Keratinocyte (primary cell): ENCODE measurements around the gene BEGAIN. TPM values are rescaled to one million over a fixed set of nuclear protein-coding genes. Genes with fewer than 3 reads are reported as not detected.

Experiments used
- DNase-seq: peaks from one replicate; pipeline ENCODE4 v3.0.0-alpha.2; 2011; ENCODE audit warnings: low read depth, missing footprints, low spot score
- FAIRE-seq: peaks from 2 replicates; lab custom pipeline; 2011; peaks lifted over from hg19 to GRCh38; lab: Jason Lieb, UNC
- H2AFZ ChIP-seq: 2 replicates; pipeline ENCODE4 v1.6.0; 2012; ENCODE audit warnings: low read length, control low read depth, inconsistent platforms; ENCODE audit not compliant: control insufficient read depth
- H3K27ac ChIP-seq: 2 replicates; pipeline ENCODE4 v1.5.1; 2011; ENCODE audit warnings: low read length; ENCODE audit not compliant: control insufficient read depth, insufficient read depth
- H3K27me3 ChIP-seq: 3 replicates; pipeline ENCODE4 v1.6.0; 2011; ENCODE audit warnings: low read length; ENCODE audit not compliant: control insufficient read depth, insufficient read depth; ENCODE audit errors: extremely low read depth
- H3K36me3 ChIP-seq, 2 experiments: 2 replicates in 1 of 2; 3 replicates in 1 of 2; pipeline ENCODE4 v1.5.1; 2011; ENCODE audit warnings: low read length in 2 of 2, mild to moderate bottlenecking in 1 of 2; ENCODE audit not compliant: control insufficient read depth in 2 of 2, insufficient read depth in 2 of 2; ENCODE audit errors: extremely low read depth in 1 of 2
- H3K4me1 ChIP-seq: 3 replicates; pipeline ENCODE4 v1.5.1; 2011; ENCODE audit warnings: low read length; ENCODE audit not compliant: control insufficient read depth, insufficient read depth; ENCODE audit errors: extremely low read depth
- H3K4me2 ChIP-seq: 3 replicates; pipeline ENCODE4 v1.6.0; 2011; ENCODE audit warnings: low read depth, low read length; ENCODE audit not compliant: control insufficient read depth, insufficient read depth; ENCODE audit errors: extremely low read depth
- H3K4me3 ChIP-seq, 3 experiments: fragments of 200-600 bp in 1 of 3; sonication (generic) in 1 of 3; 2 replicates in 2 of 3; 3 replicates in 1 of 3; pipeline ENCODE4 v1.5.1; 2011 to 2016; ENCODE audit warnings: low read length in 3 of 3, mild to moderate bottlenecking in 3 of 3, control low read depth in 2 of 3, inconsistent platforms in 1 of 3, low read depth in 1 of 3, mixed read lengths in 1 of 3, mixed run types in 1 of 3, moderate library complexity in 1 of 3; ENCODE audit not compliant: control insufficient read depth in 2 of 3, insufficient read depth in 2 of 3; ENCODE audit errors: extremely low read depth in 1 of 3
- H3K79me2 ChIP-seq: 2 replicates; pipeline ENCODE4 v1.6.0; 2012; ENCODE audit warnings: low read length; ENCODE audit not compliant: control insufficient read depth, insufficient read depth
- H3K9ac ChIP-seq: 3 replicates; pipeline ENCODE4 v1.6.0; 2011; ENCODE audit warnings: low read length; ENCODE audit not compliant: control insufficient read depth, insufficient read depth; ENCODE audit errors: extremely low read depth
- H3K9me1 ChIP-seq: 3 replicates; pipeline ENCODE4 v1.6.0; 2011; ENCODE audit warnings: low read length; ENCODE audit not compliant: control insufficient read depth, insufficient read depth; ENCODE audit errors: extremely low read depth
- H3K9me3 ChIP-seq: 2 replicates; pipeline ENCODE4 v1.5.1; 2012; ENCODE audit warnings: low read depth, low read length; ENCODE audit not compliant: control insufficient read depth
- H4K20me1 ChIP-seq: 3 replicates; pipeline ENCODE4 v1.6.0; 2011; ENCODE audit warnings: low read length; ENCODE audit not compliant: control insufficient read depth, insufficient read depth; ENCODE audit errors: extremely low read depth
- EZH2 ChIP-seq: IDR thresholded peaks from one replicate; pipeline ENCODE4 v1.6.1; 2012; ENCODE audit warnings: inconsistent platforms, mild to moderate bottlenecking, low read length, moderate library complexity
- dilution Hi-C: fragments of 300-500 bp; cut with MboI; formaldehyde crosslinking; loops from one replicate; pipeline ENCODE4 v1.7.0; 2020; ENCODE audit warnings: low sequenced_read_pairs; ENCODE audit not compliant: extremely low pct_ligation_motif_present
- polyA plus RNA-seq, 5 experiments: library from polyadenylated mRNA; depleted of rRNA in 3 of 5; stranded (reverse) in 3 of 5; stranded (forward) in 1 of 5; unstranded in 1 of 5; fragments of >200 nt; gene quantifications; 1 replicate in 1 of 5; 2 replicates in 3 of 5; 3 replicates in 1 of 5; pipeline versions ENCODE4 v1.2.1 to v1.2.3, GENCODE V29; 2011 to 2012; ENCODE audit warnings: missing spikeins in 2 of 5, low read depth in 1 of 5, low replicate concordance in 1 of 5
- TF ChIP-seq, protein P1 (sequence below), 3 experiments: IDR thresholded peaks in 1 of 3; conservative IDR thresholded peaks in 1 of 3; optimal IDR thresholded peaks in 1 of 3; 2 replicates in 2 of 3; 3 replicates in 1 of 3; pipeline versions ENCODE3 to v1.5.1; 2011; ENCODE audit warnings: low read length in 3 of 3, mild to moderate bottlenecking in 3 of 3, moderate library complexity in 2 of 3, control low read depth in 1 of 3, inconsistent platforms in 1 of 3; ENCODE audit not compliant: insufficient read depth in 2 of 3; ENCODE audit errors: extremely low read depth in 1 of 3

BEGAIN gene
- polyA plus RNA-seq, 1 donor (not counting 4 experiments of a cell fraction or from before 2014, with no cell fraction given) = 0.25 TPM

DNA sequence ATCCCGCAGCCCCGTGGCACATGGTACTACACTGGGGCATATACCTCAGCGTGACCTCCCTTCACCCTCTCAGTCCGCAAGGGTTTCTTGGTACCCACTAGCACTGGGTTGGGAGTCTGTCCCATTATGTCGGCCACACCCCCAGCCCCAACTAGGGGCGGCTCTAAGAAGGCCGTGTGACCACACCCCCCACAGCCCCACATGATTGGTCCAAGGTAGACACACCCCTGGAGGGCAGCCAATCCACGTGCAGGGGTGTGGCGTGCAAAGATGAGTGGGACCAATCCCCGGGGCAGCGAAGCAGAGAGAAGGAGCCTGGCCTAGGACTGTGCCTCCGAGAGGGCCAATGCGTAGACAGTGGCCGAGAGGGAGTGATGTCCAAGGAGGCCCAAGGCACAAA is 34.6 kb upstream of the BEGAIN start:
- TF ChIP-seq EZH2 = no peak
- TF ChIP-seq, protein P1, sequence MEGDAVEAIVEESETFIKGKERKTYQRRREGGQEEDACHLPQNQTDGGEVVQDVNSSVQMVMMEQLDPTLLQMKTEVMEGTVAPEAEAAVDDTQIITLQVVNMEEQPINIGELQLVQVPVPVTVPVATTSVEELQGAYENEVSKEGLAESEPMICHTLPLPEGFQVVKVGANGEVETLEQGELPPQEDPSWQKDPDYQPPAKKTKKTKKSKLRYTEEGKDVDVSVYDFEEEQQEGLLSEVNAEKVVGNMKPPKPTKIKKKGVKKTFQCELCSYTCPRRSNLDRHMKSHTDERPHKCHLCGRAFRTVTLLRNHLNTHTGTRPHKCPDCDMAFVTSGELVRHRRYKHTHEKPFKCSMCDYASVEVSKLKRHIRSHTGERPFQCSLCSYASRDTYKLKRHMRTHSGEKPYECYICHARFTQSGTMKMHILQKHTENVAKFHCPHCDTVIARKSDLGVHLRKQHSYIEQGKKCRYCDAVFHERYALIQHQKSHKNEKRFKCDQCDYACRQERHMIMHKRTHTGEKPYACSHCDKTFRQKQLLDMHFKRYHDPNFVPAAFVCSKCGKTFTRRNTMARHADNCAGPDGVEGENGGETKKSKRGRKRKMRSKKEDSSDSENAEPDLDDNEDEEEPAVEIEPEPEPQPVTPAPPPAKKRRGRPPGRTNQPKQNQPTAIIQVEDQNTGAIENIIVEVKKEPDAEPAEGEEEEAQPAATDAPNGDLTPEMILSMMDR (optimal IDR thresholded peaks at IDR 0.05 in 1 of 3, IDR thresholded peaks at IDR 0.05 in 1 of 3, conservative IDR thresholded peaks at IDR 0.05 in 1 of 3; ENCODE audit: extremely low read depth in 1 of 3, insufficient read depth in 2 of 3, low read length in 3 of 3) = no peak
- Histone ChIP-seq H3K9me3 (no peaks in the 10 kb centered on the region), H3K4me2 (peak overlapping the region; percentile 17), H3K27me3 (peaks cover 23% of the 10 kb centered on the region), H3K4me3 (no peak overlapping the region), H3K4me1 (peaks cover 8% of the 10 kb centered on the region), H4K20me1 (no peaks in the 10 kb centered on the region), H3K9ac (no peak overlapping the region), H2AFZ (no peak overlapping the region), H3K27ac (no peak overlapping the region), H3K36me3 (no peaks in the 10 kb centered on the region), H3K9me1 (no peaks in the 10 kb centered on the region), H3K79me2 (no peaks in the 10 kb centered on the region)
- DNase-seq (no peak), FAIRE-seq (no peak)
- dilution Hi-C loops = no loop called here

DNA sequence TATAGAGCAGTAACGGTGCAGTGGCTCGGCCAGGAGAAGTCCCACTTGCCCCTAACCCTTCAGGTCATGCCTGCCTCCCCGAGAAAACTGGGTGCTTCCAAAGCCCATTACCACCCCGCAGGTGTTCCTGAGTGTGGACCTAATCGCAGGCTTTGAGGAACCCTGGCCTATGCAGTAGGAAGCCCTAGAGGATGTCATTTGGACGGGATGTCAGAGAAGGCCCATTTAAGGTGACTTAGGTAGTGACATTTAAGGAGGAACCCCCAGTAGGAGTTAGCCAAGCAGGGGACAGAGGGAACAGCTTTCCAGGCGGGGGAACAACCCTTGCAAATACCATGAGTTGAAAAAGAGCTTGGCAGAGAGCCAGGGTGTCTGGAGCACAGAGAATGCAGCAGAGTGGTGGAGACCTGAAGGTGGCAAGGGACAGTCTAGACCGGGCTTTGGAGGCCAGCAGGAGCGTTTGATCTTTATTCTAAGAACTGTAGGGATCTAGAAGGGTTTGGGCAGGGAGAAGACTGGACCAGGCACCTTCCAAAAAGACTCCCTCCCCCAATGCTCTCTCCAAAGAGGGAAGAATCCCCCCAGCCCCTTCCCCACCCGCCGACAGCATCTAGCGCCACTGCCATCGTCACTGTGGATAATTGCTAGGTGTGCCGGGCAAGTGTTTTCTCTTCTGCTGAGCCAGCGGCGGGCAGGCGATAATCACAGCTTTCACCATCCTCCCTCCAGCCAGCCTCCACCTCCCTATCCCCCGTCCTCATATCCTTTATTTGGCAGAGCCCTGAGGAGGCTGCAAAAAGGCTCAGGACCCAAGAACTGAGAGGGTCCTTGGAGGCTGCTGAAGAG is 33.3 kb upstream of the BEGAIN start:
- no peak for TF ChIP-seq EZH2
- TF ChIP-seq, protein P1 (optimal IDR thresholded peaks at IDR 0.05 in 1 of 3, IDR thresholded peaks at IDR 0.05 in 1 of 3, conservative IDR thresholded peaks at IDR 0.05 in 1 of 3; ENCODE audit: extremely low read depth in 1 of 3, insufficient read depth in 2 of 3, low read length in 3 of 3) = no peak
- DNase-seq (no peak), FAIRE-seq (no peak)
- Histone ChIP-seq H3K9ac (no peak overlapping the region), H4K20me1 (no peaks in the 10 kb centered on the region), H3K9me3 (no peaks in the 10 kb centered on the region), H3K4me2 (no peak overlapping the region), H3K36me3 (no peaks in the 10 kb centered on the region), H3K27ac (no peak overlapping the region), H3K4me1 (peaks cover 8% of the 10 kb centered on the region), H3K9me1 (no peaks in the 10 kb centered on the region), H3K27me3 (peaks cover 23% of the 10 kb centered on the region), H3K4me3 (no peak overlapping the region), H2AFZ (no peak overlapping the region), H3K79me2 (no peaks in the 10 kb centered on the region)
- dilution Hi-C loops = no loop called here
